ENCODE data around the gene UBE2H. TPM values are rescaled to one million over a fixed set of nuclear protein-coding genes. Genes with fewer than 3 reads are reported as not detected.
"Not testable (repeated sequence)": the region's sequence is repeated elsewhere in the genome, so short reads cannot be mapped to it uniquely, and the experiment has no call there.

UBE2H gene
- total and polyA plus RNA-seq, 9 donors = 48.9 to 96.3 (median 84.4) TPM

DNA sequence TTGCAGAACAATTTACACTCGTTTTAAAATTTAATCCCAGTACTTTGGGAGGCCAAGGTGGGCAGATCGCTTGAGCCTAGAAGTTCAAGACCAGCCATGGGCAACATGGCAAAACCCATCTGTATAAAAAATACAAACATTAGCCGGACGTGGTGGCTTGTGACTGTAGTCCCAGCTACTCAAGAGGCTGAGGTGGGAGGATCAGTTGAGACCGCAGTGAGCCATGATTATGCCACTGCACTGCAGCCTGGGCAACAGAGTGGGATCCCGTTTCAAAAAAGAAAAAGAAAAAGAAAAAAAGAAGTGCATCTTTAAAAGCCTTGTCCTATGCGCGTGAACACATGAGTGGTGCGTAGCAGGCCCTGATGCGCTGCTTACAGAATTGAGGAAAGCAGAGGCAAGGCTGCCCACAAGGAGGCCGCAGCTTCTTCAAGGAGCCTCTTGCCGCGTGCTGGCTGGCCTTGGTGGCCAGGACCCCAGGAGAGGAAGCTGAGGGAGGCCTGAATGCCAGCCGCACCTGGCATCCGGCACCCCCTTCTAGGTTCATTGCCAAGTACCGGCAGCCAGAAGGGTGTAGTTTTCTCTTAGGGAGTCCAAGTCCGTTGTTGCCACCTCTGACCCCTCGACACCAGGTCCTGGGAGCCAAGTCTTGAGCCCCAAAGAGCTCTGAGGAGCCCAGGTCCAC is 124.5 kb downstream of the UBE2H start:
- H3K4me1 ChIP-seq (ENCODE audit: control insufficient read depth, insufficient read depth, low read length) = peaks cover 45% of the 10 kb centered on the region

GRCh38 chr7:129827467-129827990 is 125.2 kb downstream of the UBE2H start:
- WGBS (ENCODE audit: insufficient coverage) = 75% methylated on average over 8 of the region's 9 CpGs
- no peak overlapping the region for H3K27ac ChIP-seq (ENCODE audit: low read length)
- H3K4me3 ChIP-seq (ENCODE audit: low read length) = no peak overlapping the region
- peaks cover 45% of the 10 kb centered on the region for H3K4me1 ChIP-seq (ENCODE audit: control insufficient read depth, insufficient read depth, low read length)
- H3K36me3 ChIP-seq (ENCODE audit: control insufficient read depth, insufficient read depth, low read length) = peaks cover 5% of the 10 kb centered on the region
- DNase-seq = no peak
- H3K27me3 ChIP-seq (ENCODE audit: control insufficient read depth, insufficient read depth, low read length) = no peaks in the 10 kb centered on the region
- no peaks in the 10 kb centered on the region for H3K9me3 ChIP-seq (replicated peaks; ENCODE audit: control insufficient read depth, low read depth, low read length)

More for the DNA sequence above, 124.5 kb downstream of the UBE2H start:
- Histone ChIP-seq H3K27ac (ENCODE audit: low read length) (no peak overlapping the region), H3K4me3 (ENCODE audit: low read length) (no peak overlapping the region), H3K9me3 (replicated peaks; ENCODE audit: control insufficient read depth, low read depth, low read length) (no peaks in the 10 kb centered on the region), H3K36me3 (ENCODE audit: control insufficient read depth, insufficient read depth, low read length) (peaks cover 7% of the 10 kb centered on the region), H3K27me3 (ENCODE audit: control insufficient read depth, insufficient read depth, low read length) (no peaks in the 10 kb centered on the region)
- 83% methylated on average over 10 of the region's 18 CpGs for WGBS (ENCODE audit: insufficient coverage)
- DNase-seq = no peak

DNA sequence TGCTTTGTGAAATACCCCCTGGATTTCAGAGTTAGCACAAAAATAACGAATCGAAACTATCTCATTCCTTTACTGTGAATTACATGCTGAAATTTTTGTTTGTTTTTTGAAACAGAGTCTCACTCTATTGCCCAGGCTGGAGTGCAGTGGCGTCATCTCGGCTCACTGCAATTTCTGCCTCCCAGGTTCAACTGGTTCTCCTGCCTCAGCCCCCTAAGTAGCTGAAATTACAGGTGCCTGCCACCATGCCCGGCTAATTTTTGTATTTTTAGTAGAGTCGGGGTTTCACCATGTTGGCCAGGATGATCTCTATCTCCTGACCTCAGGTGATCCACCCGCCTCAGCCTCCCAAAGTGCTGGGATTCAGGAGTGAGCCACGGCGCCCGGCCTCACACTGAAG is 125.9 kb downstream of the UBE2H start:
- H3K4me3 ChIP-seq (ENCODE audit: low read length); H3K27ac ChIP-seq (ENCODE audit: low read length); H3K27me3 ChIP-seq (ENCODE audit: control insufficient read depth, insufficient read depth, low read length); H3K36me3 ChIP-seq (ENCODE audit: control insufficient read depth, insufficient read depth, low read length); DNase-seq; H3K9me3 ChIP-seq (replicated peaks; ENCODE audit: control insufficient read depth, low read depth, low read length): not testable (repeated sequence)
- 50% methylated on average over 2 of the region's 10 CpGs for WGBS (ENCODE audit: insufficient coverage)
- peaks cover 46% of the 10 kb centered on the region for H3K4me1 ChIP-seq (ENCODE audit: control insufficient read depth, insufficient read depth, low read length)

- peak overlapping the region; percentile 80 for H3K4me3 ChIP-seq (ENCODE audit: low read length)
These were observed 127.4 kb downstream of the UBE2H start for GRCh38 chr7:129825209-129825970.

GRCh38 chr7:129824291-129825208 is 128.2 kb downstream of the UBE2H start:
- no peaks in the 10 kb centered on the region for H3K9me3 ChIP-seq (replicated peaks; ENCODE audit: control insufficient read depth, low read depth, low read length)
- peaks cover 40% of the 10 kb centered on the region for H3K4me1 ChIP-seq (ENCODE audit: control insufficient read depth, insufficient read depth, low read length)
- H3K27ac ChIP-seq (ENCODE audit: low read length) = peak overlapping the region; percentile 91
- H3K4me3 ChIP-seq (ENCODE audit: low read length) = peak overlapping the region; percentile 80
- 18% methylated on average over 22 of the region's 28 CpGs for WGBS (ENCODE audit: insufficient coverage)
- peaks cover 2% of the 10 kb centered on the region for H3K36me3 ChIP-seq (ENCODE audit: control insufficient read depth, insufficient read depth, low read length)
- H3K27me3 ChIP-seq (ENCODE audit: control insufficient read depth, insufficient read depth, low read length) = no peaks in the 10 kb centered on the region
- peak; percentile 49 for DNase-seq

More at GRCh38 chr7:129825209-129825970, 127.4 kb downstream of the UBE2H start:
- Histone ChIP-seq H3K27me3 (ENCODE audit: control insufficient read depth, insufficient read depth, low read length) (no peaks in the 10 kb centered on the region), H3K9me3 (replicated peaks; ENCODE audit: control insufficient read depth, low read depth, low read length) (no peaks in the 10 kb centered on the region), H3K4me1 (ENCODE audit: control insufficient read depth, insufficient read depth, low read length) (peaks cover 44% of the 10 kb centered on the region), H3K36me3 (ENCODE audit: control insufficient read depth, insufficient read depth, low read length) (peaks cover 2% of the 10 kb centered on the region), H3K27ac (ENCODE audit: low read length) (peak overlapping the region; percentile 91)
- 0% methylated on average over 32 of the region's 52 CpGs for WGBS (ENCODE audit: insufficient coverage)
- peak; percentile 87 for DNase-seq

GRCh38 chr7:129823143-129823542 is 129.6 kb downstream of the UBE2H start:
- DNase-seq; H3K27ac ChIP-seq (ENCODE audit: low read length); H3K36me3 ChIP-seq (ENCODE audit: control insufficient read depth, insufficient read depth, low read length); H3K9me3 ChIP-seq (replicated peaks; ENCODE audit: control insufficient read depth, low read depth, low read length); H3K4me3 ChIP-seq (ENCODE audit: low read length); H3K27me3 ChIP-seq (ENCODE audit: control insufficient read depth, insufficient read depth, low read length): not testable (repeated sequence)
- H3K4me1 ChIP-seq (ENCODE audit: control insufficient read depth, insufficient read depth, low read length) = peaks cover 31% of the 10 kb centered on the region
- WGBS (ENCODE audit: insufficient coverage) = no CpG with 5 or more reads among the region's 5 CpGs

- 53% methylated on average over 2 of the region's 2 CpGs for WGBS (ENCODE audit: insufficient coverage)
- Histone ChIP-seq H3K36me3 (ENCODE audit: control insufficient read depth, insufficient read depth, low read length) (no peaks in the 10 kb centered on the region), H3K9me3 (replicated peaks; ENCODE audit: control insufficient read depth, low read depth, low read length) (peaks cover 7% of the 10 kb centered on the region), H3K27ac (ENCODE audit: low read length) (peak overlapping the region; percentile 78), H3K27me3 (ENCODE audit: control insufficient read depth, insufficient read depth, low read length) (no peaks in the 10 kb centered on the region), H3K4me1 (ENCODE audit: control insufficient read depth, insufficient read depth, low read length) (peaks cover 31% of the 10 kb centered on the region), H3K4me3 (ENCODE audit: low read length) (no peak overlapping the region)
- DNase-seq = peak; percentile 73
These were observed 131.3 kb downstream of the UBE2H start for GRCh38 chr7:129821476-129821875.

DNA sequence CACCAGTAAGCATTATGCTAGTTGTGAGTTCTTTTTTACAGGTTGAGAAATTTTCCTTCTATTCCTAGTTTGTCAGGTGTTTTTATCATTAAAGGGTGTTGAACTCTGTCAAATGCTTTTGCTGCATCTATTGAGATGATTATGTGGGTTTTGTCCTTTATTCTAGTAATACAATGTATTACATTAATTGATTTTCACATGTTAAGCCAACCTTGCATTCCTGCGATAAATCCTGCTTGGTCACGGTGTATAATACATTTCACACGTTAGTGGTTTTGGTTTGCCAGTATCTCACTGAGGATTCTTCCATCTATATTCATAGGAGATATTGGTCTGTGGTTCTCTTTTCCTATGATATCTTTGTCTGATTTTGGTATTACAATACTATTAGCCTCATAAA is 136.0 kb downstream of the UBE2H start:
- DNase-seq = no peak
- H3K4me1 ChIP-seq (ENCODE audit: control insufficient read depth, insufficient read depth, low read length) = peaks cover 10% of the 10 kb centered on the region
- H3K9me3 ChIP-seq (replicated peaks; ENCODE audit: control insufficient read depth, low read depth, low read length) = peaks cover 7% of the 10 kb centered on the region
- H3K27ac ChIP-seq (ENCODE audit: low read length) = no peak overlapping the region
- no peaks in the 10 kb centered on the region for H3K27me3 ChIP-seq (ENCODE audit: control insufficient read depth, insufficient read depth, low read length)
- WGBS (ENCODE audit: insufficient coverage) = no CpG with 5 or more reads among the region's 3 CpGs
- H3K36me3 ChIP-seq (ENCODE audit: control insufficient read depth, insufficient read depth, low read length) = no peaks in the 10 kb centered on the region
- no peak overlapping the region for H3K4me3 ChIP-seq (ENCODE audit: low read length)

- Histone ChIP-seq H3K4me3 (ENCODE audit: low read length) (no peak overlapping the region), H3K27ac (ENCODE audit: low read length) (no peak overlapping the region), H3K27me3 (ENCODE audit: control insufficient read depth, insufficient read depth, low read length) (no peaks in the 10 kb centered on the region), H3K9me3 (replicated peaks; ENCODE audit: control insufficient read depth, low read depth, low read length) (no peaks in the 10 kb centered on the region), H3K4me1 (ENCODE audit: control insufficient read depth, insufficient read depth, low read length) (peaks cover 23% of the 10 kb centered on the region), H3K36me3 (ENCODE audit: control insufficient read depth, insufficient read depth, low read length) (no peaks in the 10 kb centered on the region)
- WGBS (ENCODE audit: insufficient coverage) = 69% methylated on average over 2 of the region's 3 CpGs
- DNase-seq = no peak
These were observed 144.9 kb downstream of the UBE2H start for GRCh38 chr7:129807863-129808262.

Measured in muscle of leg (tissue), 11 donors.